ENCODE measurements around the gene DBH.
A peak's percentile ranks its signal among the peaks of the same experiment; 100 is the strongest.

The DBH gene

GRCh38 chr9:133701981-133702797, 66.0 kb downstream of the DBH start:
- Histone ChIP-seq H3K4me3 (ENCODE audit: control insufficient read depth in 1 of 7, extremely low read depth in 1 of 7, insufficient read depth in 4 of 7, low read depth in 2 of 7, low read length in 6 of 7) (peak overlapping the region in 6 of 7 experiments; percentile 20 to 70 (median 48)), H3K27ac (ENCODE audit: insufficient read depth in 1 of 2, low read depth in 1 of 2, low read length in 2 of 2, poor library complexity in 1 of 2, severe bottlenecking in 2 of 2) (no peak overlapping the region), H3K4me1 (ENCODE audit: control extremely low read depth in 1 of 4, control insufficient read depth in 4 of 4, insufficient read depth in 4 of 4, low read length in 3 of 4) (peaks cover 4 to 35% (median 31%) of the 10 kb centered on the region in 4 experiments), H3K9me3 (ENCODE audit: control extremely low read depth in 1 of 5, control insufficient read depth in 4 of 5, insufficient read depth in 2 of 5, low read depth in 1 of 5, low read length in 4 of 5) (no peaks in the 10 kb centered on the region), H3K27me3 (replicated peaks in 2 of 5; ENCODE audit: control insufficient read depth in 4 of 5, insufficient read depth in 5 of 5, low read length in 4 of 5) (no peaks in the 10 kb centered on the region), H3K36me3 (ENCODE audit: control insufficient read depth in 4 of 4, insufficient read depth in 4 of 4, low read length in 3 of 4) (peaks cover 0 to 3% (median 0%) of the 10 kb centered on the region in 4 experiments)
- ChIA-PET CTCF (interaction anchor here (0.6 to 2.5 kb wide), 4 partner anchors 14 to 222 kb away, joined by 3 to 8 read pairs (median 3); no protein-coding TSS in a partner anchor), POLR2A (no interaction called here)
- WGBS (ENCODE audit: insufficient coverage) = 49% methylated on average over 20 of the region's 39 CpGs
- peak in 2 of 3 donors; percentile 75 to 81 for DNase-seq

DNA sequence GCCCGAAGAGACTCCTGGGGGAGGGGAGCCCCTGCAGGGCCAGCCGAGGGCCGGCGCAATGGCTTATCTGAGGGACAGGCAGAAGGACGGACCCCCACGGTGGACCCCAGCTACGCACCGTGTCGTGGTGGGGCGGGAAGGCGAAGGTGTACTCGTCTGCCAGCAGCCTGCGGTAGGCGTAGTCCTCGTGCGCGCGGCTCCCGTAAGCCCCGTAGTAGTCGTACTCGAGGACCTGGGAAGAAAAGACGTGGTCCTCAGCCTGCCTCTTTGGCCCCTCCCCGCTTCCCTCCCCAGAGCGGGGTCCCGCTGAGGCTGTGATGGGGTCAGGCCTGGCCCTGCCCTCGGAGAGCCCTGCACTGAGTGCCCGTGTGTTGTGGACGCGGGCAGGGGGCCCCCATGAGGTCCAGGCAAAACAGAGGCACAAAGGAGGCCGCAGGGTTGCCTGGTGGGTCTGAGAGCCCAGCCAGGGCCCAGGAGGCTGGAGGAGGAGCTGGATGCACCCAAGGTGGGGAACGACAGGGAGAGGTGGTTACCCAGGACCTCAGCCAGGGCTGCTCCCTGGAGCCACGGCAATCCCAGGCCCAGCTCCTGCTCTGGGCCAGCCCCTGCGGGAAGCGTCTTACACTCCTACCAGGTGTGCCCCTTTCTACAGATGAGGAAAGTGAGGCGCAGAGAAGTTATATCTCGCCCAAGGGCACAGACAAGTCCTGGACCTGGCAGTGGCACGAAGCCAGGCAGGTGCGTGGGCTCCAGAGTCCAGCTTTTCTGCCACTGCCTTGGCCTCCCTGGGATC, 66.8 kb downstream of the DBH start:
- ChIA-PET CTCF (interaction anchor here (0.6 to 2.5 kb wide), 3 partner anchors 13 to 221 kb away, joined by 3 to 8 read pairs (median 4); no protein-coding TSS in a partner anchor), POLR2A (no interaction called here)
- 30% methylated on average over 38 of the region's 39 CpGs for WGBS (ENCODE audit: insufficient coverage)
- H3K27me3 ChIP-seq (replicated peaks in 2 of 5; ENCODE audit: control insufficient read depth in 4 of 5, insufficient read depth in 5 of 5, low read length in 4 of 5) = no peaks in the 10 kb centered on the region
- no peaks in the 10 kb centered on the region for H3K9me3 ChIP-seq (ENCODE audit: control extremely low read depth in 1 of 5, control insufficient read depth in 4 of 5, insufficient read depth in 2 of 5, low read depth in 1 of 5, low read length in 4 of 5)
- peaks cover 4 to 35% (median 31%) of the 10 kb centered on the region in 4 experiments for H3K4me1 ChIP-seq (ENCODE audit: control extremely low read depth in 1 of 4, control insufficient read depth in 4 of 4, insufficient read depth in 4 of 4, low read length in 3 of 4)
- no peak for DNase-seq
- H3K4me3 ChIP-seq (ENCODE audit: control insufficient read depth in 1 of 7, extremely low read depth in 1 of 7, insufficient read depth in 4 of 7, low read depth in 2 of 7, low read length in 6 of 7) = peak overlapping the region in 6 of 7 experiments; percentile 20 to 70 (median 40)
- no peak overlapping the region for H3K27ac ChIP-seq (ENCODE audit: insufficient read depth in 1 of 2, low read depth in 1 of 2, low read length in 2 of 2, poor library complexity in 1 of 2, severe bottlenecking in 2 of 2)
- peaks cover 0 to 3% (median 0%) of the 10 kb centered on the region in 4 experiments for H3K36me3 ChIP-seq (ENCODE audit: control insufficient read depth in 4 of 4, insufficient read depth in 4 of 4, low read length in 3 of 4)

DNA sequence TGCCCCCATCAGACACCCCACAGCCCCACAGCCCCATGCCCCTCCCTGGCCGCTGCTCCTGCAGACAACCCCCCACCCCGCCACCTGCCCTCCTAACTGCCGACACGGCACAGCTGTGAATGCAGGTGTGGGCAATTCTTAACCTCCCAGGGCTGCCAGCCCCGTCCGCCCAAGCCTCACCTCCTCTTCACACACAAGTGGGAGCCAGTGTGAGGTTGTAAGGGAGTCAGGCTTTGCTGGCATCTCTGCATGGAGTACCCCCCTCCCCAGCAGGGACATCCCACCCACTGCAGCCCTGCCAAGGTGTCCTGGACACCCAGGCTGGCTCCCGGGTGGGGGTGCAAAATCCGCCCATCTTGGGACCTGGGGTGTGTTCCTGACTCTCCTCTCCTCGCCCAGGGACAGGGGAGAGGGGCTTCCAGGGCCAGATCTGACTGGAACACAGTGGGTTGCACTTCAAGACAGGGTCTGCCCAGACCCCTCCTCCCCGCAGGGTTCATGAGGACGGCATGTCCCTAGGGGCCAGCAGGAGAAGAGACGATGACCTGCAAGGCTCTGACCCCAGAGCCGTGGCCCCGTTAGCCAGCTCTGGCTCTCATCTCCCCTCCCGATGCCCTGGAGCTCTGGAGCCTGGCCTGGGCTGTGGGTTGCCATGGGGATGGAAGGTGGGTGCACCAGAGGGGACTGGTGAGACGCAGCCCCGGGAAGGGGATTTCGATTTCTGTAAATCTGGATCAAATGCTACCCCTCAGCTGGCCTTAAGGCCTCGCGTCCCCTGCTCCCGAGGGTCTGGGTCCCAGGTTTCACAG, 67.6 kb downstream of the DBH start:
- H3K27me3 ChIP-seq (replicated peaks in 2 of 5; ENCODE audit: control insufficient read depth in 4 of 5, insufficient read depth in 5 of 5, low read length in 4 of 5) = no peaks in the 10 kb centered on the region
- H3K9me3 ChIP-seq (ENCODE audit: control extremely low read depth in 1 of 5, control insufficient read depth in 4 of 5, insufficient read depth in 2 of 5, low read depth in 1 of 5, low read length in 4 of 5) = no peaks in the 10 kb centered on the region
- peak in 2 of 3 donors; percentile 18 to 34 for DNase-seq
- no peak overlapping the region for H3K4me3 ChIP-seq (ENCODE audit: control insufficient read depth in 1 of 7, extremely low read depth in 1 of 7, insufficient read depth in 4 of 7, low read depth in 2 of 7, low read length in 6 of 7)
- 89% methylated on average over 15 of the region's 21 CpGs for WGBS (ENCODE audit: insufficient coverage)
- CTCF ChIA-PET = interaction anchor here (1.1 kb wide), 1 partner anchor 12 kb away, joined by 4 read pairs; no protein-coding TSS in a partner anchor
- peaks cover 4 to 35% (median 31%) of the 10 kb centered on the region in 4 experiments for H3K4me1 ChIP-seq (ENCODE audit: control extremely low read depth in 1 of 4, control insufficient read depth in 4 of 4, insufficient read depth in 4 of 4, low read length in 3 of 4)
- POLR2A ChIA-PET = no interaction called here
- H3K27ac ChIP-seq (ENCODE audit: insufficient read depth in 1 of 2, low read depth in 1 of 2, low read length in 2 of 2, poor library complexity in 1 of 2, severe bottlenecking in 2 of 2) = no peak overlapping the region
- H3K36me3 ChIP-seq (ENCODE audit: control insufficient read depth in 4 of 4, insufficient read depth in 4 of 4, low read length in 3 of 4) = peaks cover 0 to 3% (median 0%) of the 10 kb centered on the region in 4 experiments

DNA sequence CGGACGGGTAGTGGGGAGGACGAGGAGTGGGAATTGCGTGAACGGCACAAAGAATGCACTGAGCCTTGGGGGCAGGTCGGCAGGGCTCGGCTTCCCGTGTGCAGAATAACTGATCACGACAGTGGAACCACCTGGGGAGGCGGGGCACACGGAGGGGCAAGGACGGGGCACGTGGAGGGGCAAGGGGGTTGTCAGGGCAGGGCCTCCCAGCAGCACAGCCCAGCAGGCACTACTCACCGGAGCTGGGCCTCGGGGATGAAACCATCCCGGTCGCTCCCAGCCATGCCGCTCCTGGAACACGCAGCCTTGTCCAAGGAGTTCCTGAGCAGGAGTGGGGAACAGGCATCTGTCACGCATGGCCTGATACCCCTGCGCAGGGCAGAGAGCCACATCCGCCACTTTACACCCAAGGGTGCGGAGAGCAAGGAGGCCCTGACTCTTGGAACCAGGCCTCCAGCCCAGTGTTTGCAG, 68.6 kb downstream of the DBH start:
- no peak for DNase-seq
- Histone ChIP-seq H3K4me1 (ENCODE audit: control extremely low read depth in 1 of 4, control insufficient read depth in 4 of 4, insufficient read depth in 4 of 4, low read length in 3 of 4) (peaks cover 4 to 35% (median 31%) of the 10 kb centered on the region in 4 experiments), H3K9me3 (ENCODE audit: control extremely low read depth in 1 of 5, control insufficient read depth in 4 of 5, insufficient read depth in 2 of 5, low read depth in 1 of 5, low read length in 4 of 5) (no peaks in the 10 kb centered on the region), H3K4me3 (ENCODE audit: control insufficient read depth in 1 of 7, extremely low read depth in 1 of 7, insufficient read depth in 4 of 7, low read depth in 2 of 7, low read length in 6 of 7) (no peak overlapping the region), H3K27me3 (replicated peaks in 2 of 5; ENCODE audit: control insufficient read depth in 4 of 5, insufficient read depth in 5 of 5, low read length in 4 of 5) (no peaks in the 10 kb centered on the region), H3K36me3 (ENCODE audit: control insufficient read depth in 4 of 4, insufficient read depth in 4 of 4, low read length in 3 of 4) (no peaks in the 10 kb centered on the region), H3K27ac (ENCODE audit: insufficient read depth in 1 of 2, low read depth in 1 of 2, low read length in 2 of 2, poor library complexity in 1 of 2, severe bottlenecking in 2 of 2) (no peak overlapping the region)
- ChIA-PET CTCF (no interaction called here), POLR2A (no interaction called here)
- WGBS (ENCODE audit: insufficient coverage) = 94% methylated on average over 23 of the region's 23 CpGs

DNA sequence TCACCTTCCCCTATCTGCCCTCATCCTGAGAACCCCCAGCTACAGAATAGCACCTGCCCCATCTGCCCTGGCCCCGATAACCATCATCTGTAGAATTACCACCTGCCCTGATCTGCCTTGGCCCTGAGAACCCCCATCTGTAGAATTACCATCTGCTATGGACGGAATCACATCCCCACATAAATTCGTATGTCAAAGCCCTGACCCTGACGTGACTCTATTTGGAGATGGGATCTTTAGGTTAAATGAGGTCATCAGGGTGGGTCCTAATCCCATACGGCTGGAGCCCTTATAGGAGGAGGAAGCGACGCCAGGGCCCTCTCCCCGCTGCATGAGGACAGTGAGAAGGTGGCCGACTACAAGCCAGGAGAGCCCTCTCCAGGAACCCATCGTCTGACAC, 69.4 kb downstream of the DBH start:
- POLR2A ChIA-PET = no interaction called here
- 92% methylated on average over 9 of the region's 10 CpGs for WGBS (ENCODE audit: insufficient coverage)
- no peak for DNase-seq
- Histone ChIP-seq H3K4me3 (ENCODE audit: control insufficient read depth in 1 of 7, extremely low read depth in 1 of 7, insufficient read depth in 4 of 7, low read depth in 2 of 7, low read length in 6 of 7) (no peak overlapping the region), H3K27ac (ENCODE audit: insufficient read depth in 1 of 2, low read depth in 1 of 2, low read length in 2 of 2, poor library complexity in 1 of 2, severe bottlenecking in 2 of 2) (no peak overlapping the region), H3K4me1 (ENCODE audit: control extremely low read depth in 1 of 4, control insufficient read depth in 4 of 4, insufficient read depth in 4 of 4, low read length in 3 of 4) (peaks cover 2 to 31% (median 28%) of the 10 kb centered on the region in 4 experiments), H3K36me3 (ENCODE audit: control insufficient read depth in 4 of 4, insufficient read depth in 4 of 4, low read length in 3 of 4) (no peaks in the 10 kb centered on the region), H3K9me3 (ENCODE audit: control extremely low read depth in 1 of 5, control insufficient read depth in 4 of 5, insufficient read depth in 2 of 5, low read depth in 1 of 5, low read length in 4 of 5) (no peaks in the 10 kb centered on the region), H3K27me3 (replicated peaks in 2 of 5; ENCODE audit: control insufficient read depth in 4 of 5, insufficient read depth in 5 of 5, low read length in 4 of 5) (no peaks in the 10 kb centered on the region)
- CTCF ChIA-PET = no interaction called here

DNA sequence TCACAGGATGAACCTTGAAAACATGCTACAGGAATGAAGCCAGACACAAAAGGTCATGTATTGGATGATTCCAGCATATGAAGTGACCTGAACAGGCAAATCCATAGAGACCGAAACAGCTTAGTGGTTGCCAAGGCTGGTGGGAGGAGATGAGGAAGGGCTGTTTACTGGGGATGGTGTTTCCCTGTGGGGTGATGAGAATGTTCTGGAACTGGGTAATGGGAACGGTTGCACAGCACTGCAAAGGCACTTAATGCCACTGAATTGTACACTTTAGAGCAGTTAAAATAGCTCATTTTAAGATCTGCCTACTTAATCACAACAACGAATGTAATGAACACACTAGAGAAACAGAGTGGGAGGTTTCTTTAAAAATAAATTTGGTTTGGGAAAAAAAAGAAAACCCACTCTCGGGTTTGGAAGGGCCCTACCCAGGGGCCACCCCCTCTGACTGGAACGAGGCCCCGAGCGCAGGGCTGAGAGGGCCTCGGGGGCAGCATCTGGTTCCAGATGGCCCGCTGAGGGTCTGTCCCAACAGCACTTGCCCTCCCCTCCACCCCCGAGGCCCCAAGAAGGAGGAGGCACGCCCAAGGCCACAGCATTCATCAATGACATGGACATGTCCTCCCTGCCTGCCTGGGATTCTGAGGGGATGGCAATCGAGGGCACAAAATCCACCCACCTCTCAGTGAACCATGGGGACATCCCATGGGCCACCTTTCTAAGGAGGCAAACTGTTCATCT, 70.3 kb downstream of the DBH start:
- peaks cover 0 to 22% (median 19%) of the 10 kb centered on the region in 4 experiments for H3K4me1 ChIP-seq (ENCODE audit: control extremely low read depth in 1 of 4, control insufficient read depth in 4 of 4, insufficient read depth in 4 of 4, low read length in 3 of 4)
- H3K27ac ChIP-seq (ENCODE audit: insufficient read depth in 1 of 2, low read depth in 1 of 2, low read length in 2 of 2, poor library complexity in 1 of 2, severe bottlenecking in 2 of 2) = no peak overlapping the region
- H3K4me3 ChIP-seq (ENCODE audit: control insufficient read depth in 1 of 7, extremely low read depth in 1 of 7, insufficient read depth in 4 of 7, low read depth in 2 of 7, low read length in 6 of 7) = no peak overlapping the region
- H3K27me3 ChIP-seq (replicated peaks in 2 of 5; ENCODE audit: control insufficient read depth in 4 of 5, insufficient read depth in 5 of 5, low read length in 4 of 5) = no peaks in the 10 kb centered on the region
- H3K9me3 ChIP-seq (ENCODE audit: control extremely low read depth in 1 of 5, control insufficient read depth in 4 of 5, insufficient read depth in 2 of 5, low read depth in 1 of 5, low read length in 4 of 5) = no peaks in the 10 kb centered on the region
- no peaks in the 10 kb centered on the region for H3K36me3 ChIP-seq (ENCODE audit: control insufficient read depth in 4 of 4, insufficient read depth in 4 of 4, low read length in 3 of 4)
- ChIA-PET CTCF (interaction anchor here (1.0 kb wide), 1 partner anchor 11 kb away, joined by 3 read pairs; no protein-coding TSS in a partner anchor), POLR2A (no interaction called here)
- no peak for DNase-seq
- 90% methylated on average over 4 of the region's 12 CpGs for WGBS (ENCODE audit: insufficient coverage)

All from common myeloid progenitor, CD34-positive (primary cell).